ENCODE data around the gene CA11.

DNA sequence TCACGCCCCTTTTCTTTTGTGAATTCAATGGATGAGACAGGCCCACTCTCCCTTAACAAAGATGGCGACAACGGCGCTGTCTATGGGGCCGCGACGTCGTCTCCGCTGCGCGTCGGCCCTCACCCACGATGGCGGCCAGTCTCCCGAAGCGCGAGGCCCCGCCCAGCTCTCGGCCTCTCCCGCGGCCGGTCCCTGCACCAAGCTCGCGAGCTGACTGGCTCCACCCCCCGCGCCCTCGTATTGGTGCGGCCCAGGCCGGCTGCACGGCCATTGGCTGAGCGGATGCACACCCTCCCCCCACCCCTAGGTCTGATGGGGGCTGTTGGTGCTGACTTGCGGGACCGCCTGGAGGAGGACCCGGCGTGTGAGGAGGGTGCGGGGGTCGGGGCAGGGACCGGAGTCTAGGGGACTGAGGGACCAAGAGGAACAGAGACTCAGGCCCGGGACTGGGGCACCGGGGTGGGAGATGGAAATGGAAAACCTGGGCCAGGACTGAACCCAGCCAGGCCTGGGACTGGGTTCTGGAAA lies 21.9 kb downstream of the CA11 start:
- TF ChIP-seq, protein P1, sequence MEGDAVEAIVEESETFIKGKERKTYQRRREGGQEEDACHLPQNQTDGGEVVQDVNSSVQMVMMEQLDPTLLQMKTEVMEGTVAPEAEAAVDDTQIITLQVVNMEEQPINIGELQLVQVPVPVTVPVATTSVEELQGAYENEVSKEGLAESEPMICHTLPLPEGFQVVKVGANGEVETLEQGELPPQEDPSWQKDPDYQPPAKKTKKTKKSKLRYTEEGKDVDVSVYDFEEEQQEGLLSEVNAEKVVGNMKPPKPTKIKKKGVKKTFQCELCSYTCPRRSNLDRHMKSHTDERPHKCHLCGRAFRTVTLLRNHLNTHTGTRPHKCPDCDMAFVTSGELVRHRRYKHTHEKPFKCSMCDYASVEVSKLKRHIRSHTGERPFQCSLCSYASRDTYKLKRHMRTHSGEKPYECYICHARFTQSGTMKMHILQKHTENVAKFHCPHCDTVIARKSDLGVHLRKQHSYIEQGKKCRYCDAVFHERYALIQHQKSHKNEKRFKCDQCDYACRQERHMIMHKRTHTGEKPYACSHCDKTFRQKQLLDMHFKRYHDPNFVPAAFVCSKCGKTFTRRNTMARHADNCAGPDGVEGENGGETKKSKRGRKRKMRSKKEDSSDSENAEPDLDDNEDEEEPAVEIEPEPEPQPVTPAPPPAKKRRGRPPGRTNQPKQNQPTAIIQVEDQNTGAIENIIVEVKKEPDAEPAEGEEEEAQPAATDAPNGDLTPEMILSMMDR (IDR thresholded peaks at IDR 0.05): no peak
- no peak for TF ChIP-seq POLR2A (IDR thresholded peaks at IDR 0.05)

All from vagina (tissue), 2 donors.